Uterus (tissue), 4 donors: Measurements from ENCODE around the gene CMTR2. TPM values are rescaled to one million over a fixed set of nuclear protein-coding genes. Genes with fewer than 3 reads are reported as not detected.
"Not testable (repeated sequence)": the region's sequence is repeated elsewhere in the genome, so short reads cannot be mapped to it uniquely, and the experiment has no call there.

Experiments used
- DNase-seq, 2 donors: peaks; one replicate each; pipeline ENCODE4 v3.0.0-alpha.2; 2019 to 2020
- H3K27ac ChIP-seq, 2 donors: fragments of 200-600 bp; sonication (generic); 1 replicate in 1 of 2; 2 replicates in 1 of 2; pipeline ENCODE4 v1.5.1; 2016 to 2018
- H3K27me3 ChIP-seq, 2 donors: fragments of 200-600 bp; sonication (generic); one replicate each; pipeline ENCODE4 v1.5.1; 2018 to 2019; ENCODE audit warnings: control low read depth in 1 of 2
- H3K36me3 ChIP-seq, 2 donors: fragments of 200-600 bp; sonication (generic); one replicate each; pipeline ENCODE4 v1.5.1; 2019; ENCODE audit warnings: control low read depth in 1 of 2
- H3K4me1 ChIP-seq, 2 donors: fragments of 200-600 bp; sonication (generic); one replicate each; pipeline ENCODE4 v1.5.1; 2018 to 2019; ENCODE audit warnings: control low read depth in 1 of 2
- H3K4me3 ChIP-seq, 2 donors: fragments of 200-600 bp; sonication (generic); 1 replicate in 1 of 2; 2 replicates in 1 of 2; pipeline ENCODE4 v1.5.1; 2018 to 2019; ENCODE audit warnings: mild to moderate bottlenecking in 1 of 2
- H3K9me3 ChIP-seq, 2 donors: fragments of 200-600 bp; sonication (generic); one replicate each; pipeline ENCODE4 v1.5.1; 2019; ENCODE audit warnings: control low read depth in 1 of 2
- POLR2A ChIP-seq, 2 donors: fragments of 450-650 bp; IDR thresholded peaks; one replicate each; pipeline ENCODE4 v1.6.1; 2016; ENCODE audit warnings: antibody characterized with exemption in 2 of 2, mild to moderate bottlenecking in 1 of 2, moderate library complexity in 1 of 2
- intact Hi-C: fragments of 100-400 bp; cut with DNase I; formaldehyde crosslinking; loops from one replicate; pipeline ENCODE4 v1.15.1; 2023; ENCODE audit warnings: low total_unique reads
- total RNA-seq, 4 donors: library from RNA; depleted of rRNA in 3 of 4; stranded (reverse); fragments of >200 nt in 3 of 4; gene quantifications; one replicate each; pipeline versions ENCODE4 v1.1.0 to v1.2.4, GENCODE V29; 2014 to 2023
- TF ChIP-seq, protein P1 (sequence below), 4 experiments: fragments of 200-600 bp in 2 of 4; fragments of 450-650 bp in 2 of 4; sonication (generic) in 2 of 4; IDR thresholded peaks; one replicate each; pipeline ENCODE4 v1.5.1; 2016 to 2019; ENCODE audit warnings: antibody characterized with exemption in 4 of 4, mild to moderate bottlenecking in 2 of 4, moderate library complexity in 1 of 4
- donor health status: DM: yes; HTN: yes; CAD: no.

CMTR2 gene
- total RNA-seq, 4 donors from 2014 or later: 12.0 to 79.6 (median 14.0) TPM

DNA sequence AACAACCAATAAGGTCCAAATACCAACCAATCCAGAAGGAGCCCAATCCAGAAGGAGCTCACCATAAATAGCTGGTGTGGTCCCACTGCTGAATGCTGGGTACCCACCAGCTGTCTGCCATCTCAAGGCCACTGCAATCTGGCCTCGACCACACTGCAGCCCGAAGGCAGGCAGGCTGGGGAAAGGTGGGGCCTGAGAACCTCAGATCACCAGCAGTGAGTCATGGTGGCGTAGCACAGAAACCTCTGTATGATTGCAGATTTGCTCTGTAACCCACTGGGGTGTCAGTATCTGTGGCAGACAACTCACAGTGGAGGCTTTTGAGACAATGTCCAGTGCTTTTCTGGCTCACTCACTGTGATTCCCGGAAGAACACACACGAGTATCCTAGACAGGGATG, 14.7 kb upstream of the CMTR2 start:
- no peaks in the 10 kb centered on the region for H3K36me3 ChIP-seq
- intact Hi-C loops: no loop called here
- DNase-seq: no peak
- no peaks in the 10 kb centered on the region for H3K27me3 ChIP-seq
- H3K4me1 ChIP-seq: no peaks in the 10 kb centered on the region
- H3K27ac ChIP-seq: no peak overlapping the region
- H3K9me3 ChIP-seq: no peaks in the 10 kb centered on the region
- TF ChIP-seq, protein P1, sequence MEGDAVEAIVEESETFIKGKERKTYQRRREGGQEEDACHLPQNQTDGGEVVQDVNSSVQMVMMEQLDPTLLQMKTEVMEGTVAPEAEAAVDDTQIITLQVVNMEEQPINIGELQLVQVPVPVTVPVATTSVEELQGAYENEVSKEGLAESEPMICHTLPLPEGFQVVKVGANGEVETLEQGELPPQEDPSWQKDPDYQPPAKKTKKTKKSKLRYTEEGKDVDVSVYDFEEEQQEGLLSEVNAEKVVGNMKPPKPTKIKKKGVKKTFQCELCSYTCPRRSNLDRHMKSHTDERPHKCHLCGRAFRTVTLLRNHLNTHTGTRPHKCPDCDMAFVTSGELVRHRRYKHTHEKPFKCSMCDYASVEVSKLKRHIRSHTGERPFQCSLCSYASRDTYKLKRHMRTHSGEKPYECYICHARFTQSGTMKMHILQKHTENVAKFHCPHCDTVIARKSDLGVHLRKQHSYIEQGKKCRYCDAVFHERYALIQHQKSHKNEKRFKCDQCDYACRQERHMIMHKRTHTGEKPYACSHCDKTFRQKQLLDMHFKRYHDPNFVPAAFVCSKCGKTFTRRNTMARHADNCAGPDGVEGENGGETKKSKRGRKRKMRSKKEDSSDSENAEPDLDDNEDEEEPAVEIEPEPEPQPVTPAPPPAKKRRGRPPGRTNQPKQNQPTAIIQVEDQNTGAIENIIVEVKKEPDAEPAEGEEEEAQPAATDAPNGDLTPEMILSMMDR (IDR thresholded peaks at IDR 0.05): no peak
- TF ChIP-seq POLR2A (IDR thresholded peaks at IDR 0.05): no peak
- no peak overlapping the region for H3K4me3 ChIP-seq

DNA sequence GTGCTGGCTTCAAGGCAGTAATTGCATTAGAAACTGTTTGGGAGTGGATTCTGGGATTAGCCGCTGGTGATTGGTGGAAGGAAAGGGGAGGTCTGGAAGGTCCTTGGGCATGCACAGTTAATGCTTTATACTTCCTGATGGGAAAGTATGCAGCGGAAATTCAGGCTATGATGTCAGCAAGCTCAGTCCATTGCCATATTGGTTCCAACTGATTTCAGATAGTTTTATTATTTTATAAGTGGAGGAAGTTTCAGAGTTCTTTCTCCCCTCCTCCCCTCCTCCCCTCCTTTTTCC, 8.1 kb upstream of the CMTR2 start:
- intact Hi-C loops: no loop called here
- Histone ChIP-seq H3K36me3 (no peaks in the 10 kb centered on the region), H3K4me3 (no peak overlapping the region), H3K27me3 (no peaks in the 10 kb centered on the region), H3K27ac (no peak overlapping the region), H3K9me3 (no peaks in the 10 kb centered on the region), H3K4me1 (no peaks in the 10 kb centered on the region)
- no peak for DNase-seq
- TF ChIP-seq POLR2A (IDR thresholded peaks at IDR 0.05): no peak
- TF ChIP-seq, protein P1 (IDR thresholded peaks at IDR 0.05): no peak

GRCh38 chr16:71296584-71297340, 7.6 kb upstream of the CMTR2 start:
- Histone ChIP-seq H3K36me3 (no peaks in the 10 kb centered on the region), H3K27me3 (no peaks in the 10 kb centered on the region), H3K4me1 (no peaks in the 10 kb centered on the region), H3K4me3 (no peak overlapping the region), H3K9me3 (no peaks in the 10 kb centered on the region), H3K27ac (no peak overlapping the region)
- TF ChIP-seq, protein P1 (IDR thresholded peaks at IDR 0.05): no peak
- no peak for TF ChIP-seq POLR2A (IDR thresholded peaks at IDR 0.05)
- DNase-seq: no peak
- intact Hi-C loops: no loop called here

- Histone ChIP-seq H3K36me3 (no peaks in the 10 kb centered on the region), H3K9me3 (no peaks in the 10 kb centered on the region), H3K4me1 (no peaks in the 10 kb centered on the region), H3K4me3 (no peak overlapping the region), H3K27me3 (no peaks in the 10 kb centered on the region), H3K27ac (no peak overlapping the region)
- intact Hi-C loops: no loop called here
- TF ChIP-seq POLR2A (IDR thresholded peaks at IDR 0.05): no peak
- TF ChIP-seq, protein P1 (IDR thresholded peaks at IDR 0.05): no peak
- DNase-seq: no peak
Observed at GRCh38 chr16:71295950-71296349, 6.7 kb upstream of the CMTR2 start.

DNA sequence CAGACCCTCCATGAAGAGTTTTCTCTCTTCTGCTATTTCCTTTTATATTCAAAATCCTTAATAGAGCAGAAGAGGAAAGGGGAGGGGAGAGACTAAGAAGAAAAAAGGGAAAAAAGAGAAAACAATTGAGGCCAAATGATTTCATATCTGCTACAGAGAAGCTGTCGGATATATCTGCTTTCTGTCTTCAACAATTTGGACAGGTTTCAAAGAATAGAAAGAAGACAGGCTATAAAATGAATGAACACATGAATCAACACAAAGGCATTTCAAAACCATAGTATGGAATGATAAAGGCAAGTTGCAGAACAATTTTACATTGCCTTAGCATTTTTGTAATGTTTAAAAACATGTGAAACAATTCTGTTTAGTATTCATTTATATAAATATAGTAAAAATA, 4.7 kb upstream of the CMTR2 start:
- TF ChIP-seq, protein P1 (IDR thresholded peaks at IDR 0.05): no peak
- no peak for TF ChIP-seq POLR2A (IDR thresholded peaks at IDR 0.05)
- H3K4me3 ChIP-seq: no peak overlapping the region
- H3K4me1 ChIP-seq: no peaks in the 10 kb centered on the region
- no peaks in the 10 kb centered on the region for H3K9me3 ChIP-seq
- intact Hi-C loops: no loop called here
- no peak overlapping the region for H3K27ac ChIP-seq
- no peaks in the 10 kb centered on the region for H3K36me3 ChIP-seq
- DNase-seq: no peak
- no peaks in the 10 kb centered on the region for H3K27me3 ChIP-seq

- H3K4me3 ChIP-seq, H3K9me3 ChIP-seq, intact Hi-C loops, H3K36me3 ChIP-seq, H3K27me3 ChIP-seq, DNase-seq, H3K27ac ChIP-seq, H3K4me1 ChIP-seq: not testable (repeated sequence)
Observed at GRCh38 chr16:71292095-71292494, 2.9 kb upstream of the CMTR2 start.
